Iris pigment epithelial cell (primary cell): Measurements from ENCODE around the gene BCAS3.

Experiments
- DNase-seq: peaks from one replicate; pipeline ENCODE4 v3.0.0-alpha.2; 2011; ENCODE audit warnings: low read depth

The BCAS3 gene

DNA sequence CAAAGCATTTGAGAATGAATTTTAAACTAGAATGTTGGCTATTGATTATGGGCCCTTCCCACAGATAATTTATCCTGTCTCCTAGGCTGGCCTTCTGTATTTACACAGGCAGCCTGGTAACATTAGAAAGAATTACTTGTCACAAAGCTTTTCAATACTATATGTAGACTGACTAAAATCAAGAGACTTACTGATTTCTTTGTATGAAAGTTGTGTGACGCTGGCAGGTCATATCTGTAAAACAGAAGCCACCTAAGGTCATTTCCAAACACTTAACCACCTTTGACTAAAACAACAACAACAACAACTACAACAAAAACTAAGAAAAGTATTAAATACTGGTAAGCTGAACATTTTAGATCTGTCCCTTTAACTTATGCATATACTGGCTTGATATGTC, 393.0 kb downstream of the BCAS3 start:
- no peak for DNase-seq

DNA sequence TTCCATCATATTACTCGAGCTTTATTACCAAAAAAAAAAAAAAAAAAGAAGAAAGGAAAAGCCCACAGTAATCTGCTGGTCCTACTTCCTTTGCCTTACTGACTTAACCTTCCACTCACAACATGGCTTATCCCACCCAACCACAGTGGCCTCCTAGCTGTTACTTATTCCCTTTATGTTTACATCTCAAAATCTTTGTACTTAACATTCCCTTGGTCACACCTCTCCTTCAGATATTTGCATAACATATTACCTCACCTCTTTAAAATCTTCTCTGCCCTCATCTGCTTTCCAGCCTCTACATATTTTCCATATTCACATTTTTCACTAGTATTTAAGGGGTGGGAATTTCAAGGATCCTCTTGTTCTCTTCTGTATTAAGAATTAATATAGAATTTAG, 395.0 kb downstream of the BCAS3 start:
- DNase-seq, result peak; percentile 47

GRCh38 chr17:61073131-61073530, 395.5 kb downstream of the BCAS3 start:
- no peak for DNase-seq

- no peak for DNase-seq
Measured at GRCh38 chr17:61073799-61074513, 396.3 kb downstream of the BCAS3 start.

DNA sequence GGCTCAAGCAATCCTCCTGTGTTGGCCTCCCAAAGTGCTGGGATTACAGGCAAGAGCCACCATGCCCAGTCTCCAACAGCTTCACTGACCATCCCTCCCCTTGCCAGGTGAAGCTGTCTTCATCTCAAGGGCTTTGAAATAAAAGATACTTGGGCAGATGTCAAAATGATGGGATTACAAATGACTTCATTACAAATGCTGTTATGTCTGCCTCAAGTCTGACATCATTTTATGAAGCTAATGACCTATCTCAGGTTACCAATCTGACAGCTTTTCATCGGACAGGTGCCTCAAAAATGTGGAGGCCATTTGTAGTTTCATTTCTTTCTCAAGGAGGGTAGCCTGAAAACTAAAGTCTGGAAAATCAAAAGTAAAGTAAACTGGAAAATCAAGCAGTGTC, 398.3 kb downstream of the BCAS3 start:
- no peak for DNase-seq

DNA sequence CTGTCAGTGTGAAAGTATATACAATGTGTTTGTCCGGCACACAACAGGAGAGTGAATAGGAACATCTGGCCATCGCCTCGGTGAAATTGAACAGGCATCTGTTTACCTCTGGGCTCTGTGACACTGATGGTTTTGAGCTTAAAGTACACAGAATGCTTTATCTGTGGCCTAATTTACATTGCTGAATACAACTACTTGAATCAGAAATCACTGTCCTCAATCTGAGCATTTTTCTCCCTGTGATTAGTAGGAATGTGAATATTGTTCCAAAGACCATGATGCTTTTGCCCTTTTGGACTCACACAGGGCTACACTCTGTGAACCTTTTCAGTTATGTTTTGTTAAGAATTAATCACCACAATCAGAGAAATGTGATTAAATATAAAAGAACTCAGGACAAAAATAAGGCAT, 399.0 kb downstream of the BCAS3 start:
- peak; percentile 29 for DNase-seq

DNA sequence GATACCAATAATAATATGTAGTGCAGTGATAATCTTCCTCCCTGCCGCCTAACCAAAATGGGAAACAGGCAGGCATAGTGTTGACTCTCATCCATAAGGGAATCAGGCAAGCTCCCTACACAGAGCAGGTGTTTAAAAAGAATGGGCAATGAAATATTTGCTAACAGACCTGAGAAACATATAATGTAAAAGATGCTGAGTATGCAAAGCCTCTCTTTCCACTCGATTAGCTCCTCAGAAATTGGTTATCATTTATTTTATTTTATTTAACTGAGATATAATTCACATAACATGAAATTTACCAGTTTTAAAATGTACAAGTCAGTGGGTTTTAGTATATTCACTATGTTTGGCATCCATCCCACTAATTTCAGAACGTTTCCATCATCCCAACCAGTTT, 404.3 kb downstream of the BCAS3 start:
- no peak for DNase-seq

- DNase-seq, result no peak
Measured at GRCh38 chr17:61084260-61084659, 406.6 kb downstream of the BCAS3 start.

GRCh38 chr17:61087024-61087423, 409.4 kb downstream of the BCAS3 start:
- DNase-seq, result no peak

DNA sequence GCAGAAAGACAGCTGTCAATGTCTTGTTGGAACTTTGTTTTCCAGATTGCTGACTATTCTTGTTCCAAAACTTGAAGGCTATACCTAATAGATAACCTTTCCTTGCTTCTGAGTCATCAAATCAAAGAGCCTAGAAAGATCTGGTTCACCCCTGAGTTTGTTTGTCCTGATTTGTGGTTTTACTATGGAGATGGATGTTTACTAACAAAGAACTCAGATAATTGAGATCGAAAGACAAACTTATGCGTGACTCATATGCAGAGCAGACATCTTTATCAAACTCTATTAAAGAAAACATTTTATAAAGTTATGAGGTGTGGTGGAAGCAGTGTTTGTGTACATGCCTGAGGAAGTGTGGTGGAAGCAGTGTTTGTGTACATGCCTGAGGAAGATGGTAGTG, 410.9 kb downstream of the BCAS3 start:
- DNase-seq, result no peak

DNA sequence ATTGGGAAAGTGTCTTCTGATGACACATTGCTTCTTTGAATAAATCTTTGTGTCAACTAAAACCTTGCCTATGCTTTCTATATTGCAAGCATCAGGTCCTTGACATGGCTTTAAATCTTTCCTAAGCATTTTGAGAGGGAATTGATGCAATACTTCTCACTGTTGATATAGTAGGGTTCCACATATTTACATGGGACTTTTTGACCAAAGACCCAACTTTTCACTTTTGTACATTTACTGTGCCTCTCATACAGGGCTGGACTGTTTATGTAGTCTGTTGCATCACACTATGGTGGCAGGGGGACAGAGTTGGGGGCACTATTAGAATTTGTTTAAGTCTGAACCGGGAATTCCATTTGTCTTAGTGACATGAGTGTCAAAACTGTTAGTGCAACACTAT, 413.4 kb downstream of the BCAS3 start:
- DNase-seq, result no peak

GRCh38 chr17:61097781-61098180, 420.1 kb downstream of the BCAS3 start:
- DNase-seq, result no peak

DNA sequence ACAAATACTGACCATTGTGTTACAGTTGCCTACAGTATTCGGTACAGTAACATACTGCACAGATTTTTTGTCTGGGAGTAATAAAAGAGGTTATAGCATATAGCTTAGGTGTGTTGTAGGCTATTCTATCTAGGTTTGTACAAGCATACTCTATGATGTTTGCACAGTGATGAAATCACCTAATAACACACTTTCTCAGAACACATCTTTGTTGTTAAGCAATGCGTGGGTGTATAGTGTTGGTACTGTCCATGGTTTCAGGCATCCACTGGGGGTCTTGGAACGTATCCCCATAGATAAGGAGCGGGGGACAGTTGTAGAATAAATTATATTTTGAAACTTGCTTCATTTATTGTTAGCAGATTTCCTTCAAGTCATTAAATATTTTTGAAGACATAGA, 428.7 kb downstream of the BCAS3 start:
- DNase-seq, result no peak

DNA sequence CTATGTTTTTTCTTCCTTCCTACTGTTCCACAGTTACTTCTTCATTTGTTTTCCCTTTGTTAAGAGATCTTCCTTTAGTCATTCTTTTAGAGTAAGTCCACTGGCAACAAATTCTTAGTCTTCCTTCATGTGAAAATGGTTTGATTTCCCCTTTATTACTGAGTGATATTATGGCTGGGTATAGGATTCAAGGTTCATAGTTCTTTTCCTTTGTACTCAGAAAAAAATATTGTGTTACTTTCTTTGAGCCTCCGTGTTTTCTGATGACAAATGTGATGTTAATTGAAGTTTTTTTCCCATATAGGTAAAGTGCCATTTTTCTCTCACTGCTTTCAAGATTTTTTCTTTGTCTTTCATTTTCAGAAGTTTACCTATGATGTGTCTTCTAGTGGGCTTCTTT, 438.9 kb downstream of the BCAS3 start:
- no peak for DNase-seq

DNA sequence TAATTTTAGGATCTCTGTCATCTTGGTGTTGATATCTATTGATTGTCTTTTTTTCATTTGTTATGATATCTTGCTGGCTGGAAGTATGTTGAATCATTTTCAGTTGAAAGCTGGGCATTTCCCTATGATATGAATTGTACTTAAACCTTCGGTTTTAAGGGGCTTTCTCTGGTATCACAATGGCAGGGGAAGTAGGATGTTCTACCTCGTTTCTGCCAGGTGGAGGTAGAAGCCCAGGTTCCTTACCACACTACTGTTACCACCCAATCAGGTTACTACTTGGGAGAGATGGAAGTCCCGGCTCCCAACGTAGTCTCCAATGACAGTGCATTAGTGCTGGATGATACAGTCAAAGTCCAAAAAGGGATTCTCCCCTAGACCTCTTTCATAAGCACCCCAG, 440.3 kb downstream of the BCAS3 start:
- no peak for DNase-seq

GRCh38 chr17:61118871-61119270, 441.2 kb downstream of the BCAS3 start:
- DNase-seq, result no peak

DNA sequence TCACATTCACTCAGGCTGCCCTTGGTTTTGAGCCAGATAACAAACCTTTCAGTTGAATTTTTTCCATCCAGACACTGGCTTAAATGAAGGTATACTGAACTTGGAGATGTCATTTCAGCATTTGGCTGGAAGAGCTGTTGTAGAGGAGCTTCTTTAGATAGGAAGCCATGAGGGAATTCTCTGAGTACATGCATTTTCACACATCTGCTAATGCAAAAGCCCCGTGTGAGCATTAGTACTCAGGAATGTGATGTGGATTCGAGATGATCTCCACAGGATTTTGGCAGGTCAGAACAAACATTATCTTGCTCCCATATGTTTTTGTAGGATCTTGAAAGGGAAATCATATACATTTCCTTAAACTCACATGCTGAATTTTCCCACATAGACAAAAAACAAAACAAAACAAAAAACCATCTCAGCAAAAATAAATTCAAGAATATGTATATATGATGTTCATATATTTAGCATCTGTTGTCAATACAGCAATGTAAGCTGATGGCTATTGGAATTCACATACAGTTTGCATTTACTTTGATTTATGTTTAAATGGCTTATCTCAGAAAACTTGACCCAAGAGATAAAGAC, 444.8 kb downstream of the BCAS3 start:
- no peak for DNase-seq

DNA sequence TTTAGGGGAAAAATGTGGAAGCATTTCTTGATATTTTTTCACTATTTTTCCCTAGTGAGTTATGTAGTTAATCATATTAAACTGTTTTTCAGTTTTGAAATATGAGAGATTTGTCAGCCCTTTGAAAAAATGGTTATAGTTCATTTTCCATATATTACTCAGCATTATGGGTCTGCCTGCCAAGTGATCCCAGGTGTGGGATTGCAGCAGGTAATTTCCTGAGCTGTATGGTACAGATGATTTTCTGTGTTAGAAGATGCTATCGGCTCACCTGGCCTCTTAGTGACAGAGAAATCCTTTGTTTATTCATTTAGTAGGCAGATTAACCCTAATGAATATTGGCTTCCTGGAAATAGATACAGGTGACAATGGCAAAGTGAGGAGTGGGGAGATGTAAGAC, 446.9 kb downstream of the BCAS3 start:
- DNase-seq, result no peak

DNA sequence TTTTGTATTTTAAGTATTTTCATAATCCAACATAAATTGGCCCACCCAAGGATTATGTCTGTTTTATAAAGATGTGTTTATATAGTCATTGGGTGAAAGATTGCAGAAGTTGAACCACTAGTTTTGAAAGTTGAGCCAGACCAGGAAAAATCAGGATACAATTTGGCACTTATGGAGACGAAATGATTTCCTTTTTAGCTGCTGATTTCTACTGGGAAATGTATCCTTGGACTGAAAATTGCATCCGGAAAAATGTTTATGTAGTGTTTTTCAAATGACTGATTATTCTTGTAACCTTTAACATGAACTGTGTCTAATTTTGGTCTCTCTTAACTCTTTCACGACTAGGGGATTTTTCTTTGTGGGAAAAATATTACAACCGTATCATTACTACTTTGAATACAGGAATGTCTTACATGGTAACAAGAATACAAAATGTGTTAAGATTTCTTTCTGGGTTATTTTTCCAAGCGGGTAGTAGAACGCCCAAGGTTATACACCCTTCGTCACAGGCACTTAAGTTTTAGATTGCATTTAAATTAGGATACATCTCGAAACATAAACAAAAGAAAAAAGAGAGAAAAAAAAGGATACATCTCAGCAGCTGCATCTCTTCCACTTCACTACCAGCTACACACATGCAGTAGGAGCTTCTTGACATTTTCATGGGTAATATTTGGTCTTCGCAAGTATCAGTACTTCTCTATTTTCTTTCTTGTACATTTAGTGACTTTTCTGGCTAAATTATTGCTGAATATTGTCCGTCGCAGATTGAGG, 449.0 kb downstream of the BCAS3 start:
- DNase-seq, result no peak

- DNase-seq, result no peak
Measured at GRCh38 chr17:61127960-61128359, 450.3 kb downstream of the BCAS3 start.

- peak; percentile 54 for DNase-seq
Measured at GRCh38 chr17:61128661-61129115, 451.0 kb downstream of the BCAS3 start.

DNA sequence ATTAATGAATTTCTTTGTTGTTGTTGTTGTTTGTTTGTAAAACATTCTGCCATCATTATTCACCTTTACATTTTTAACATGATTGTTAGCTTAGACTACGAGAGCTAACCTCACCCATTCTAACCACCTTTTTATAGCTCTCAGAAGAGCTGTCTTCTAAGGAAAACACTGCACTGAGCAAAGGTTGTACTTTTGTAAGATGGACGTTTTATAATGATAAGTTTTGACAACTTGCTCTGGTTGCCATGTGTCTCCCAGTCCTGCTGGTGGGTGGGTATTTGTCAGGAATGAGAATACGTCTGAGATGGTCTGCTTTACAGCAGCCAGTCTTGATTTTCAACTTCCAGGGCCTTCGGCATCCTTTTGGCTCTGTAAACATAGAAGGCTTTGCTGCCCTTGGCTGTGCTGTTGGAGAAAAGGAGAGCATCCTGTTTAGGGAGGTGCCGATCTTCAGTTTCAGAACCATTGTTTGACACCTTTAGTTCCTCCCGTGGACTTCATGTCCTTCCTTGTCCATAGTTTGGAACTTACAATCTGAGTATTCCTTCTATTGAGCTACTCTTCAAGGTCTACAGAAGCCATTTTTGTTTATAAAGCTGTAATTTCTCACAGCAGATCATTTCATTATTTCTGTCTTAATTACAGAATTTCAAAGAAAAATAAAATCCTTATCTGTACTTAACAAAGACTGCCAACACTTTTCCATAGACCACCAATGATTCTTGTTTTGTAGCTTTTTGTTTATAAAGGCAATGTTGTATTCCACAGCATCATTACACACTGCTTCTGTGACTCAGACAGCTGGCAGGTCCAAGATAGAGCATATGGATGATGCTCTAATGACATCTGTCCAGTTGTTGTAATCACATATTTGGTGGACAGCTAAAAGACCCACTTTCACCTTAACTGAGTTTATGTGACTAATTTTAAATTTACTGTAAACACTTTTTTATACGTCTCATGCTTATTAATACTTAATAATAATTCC, 451.9 kb downstream of the BCAS3 start:
- DNase-seq, result no peak
